Upper lobe of left lung (tissue), 4 donors: ENCODE results near the gene ELAVL2.

Experiments used
- CTCF ChIP-seq, 6 experiments: fragments of 450-650 bp in 4 of 6; fragments of 200-600 bp in 2 of 6; sonication (generic) in 2 of 6; IDR thresholded peaks; one replicate each; pipeline ENCODE4 v1.5.1; 2016 to 2019; ENCODE audit warnings: antibody characterized with exemption in 6 of 6
- POLR2AphosphoS5 ChIP-seq, 2 donors: sonication (generic); formaldehyde crosslinking; IDR thresholded peaks; one replicate each; pipeline ENCODE4 v1.5.1; 2017; ENCODE audit warnings: antibody characterized with exemption in 2 of 2

DNA sequence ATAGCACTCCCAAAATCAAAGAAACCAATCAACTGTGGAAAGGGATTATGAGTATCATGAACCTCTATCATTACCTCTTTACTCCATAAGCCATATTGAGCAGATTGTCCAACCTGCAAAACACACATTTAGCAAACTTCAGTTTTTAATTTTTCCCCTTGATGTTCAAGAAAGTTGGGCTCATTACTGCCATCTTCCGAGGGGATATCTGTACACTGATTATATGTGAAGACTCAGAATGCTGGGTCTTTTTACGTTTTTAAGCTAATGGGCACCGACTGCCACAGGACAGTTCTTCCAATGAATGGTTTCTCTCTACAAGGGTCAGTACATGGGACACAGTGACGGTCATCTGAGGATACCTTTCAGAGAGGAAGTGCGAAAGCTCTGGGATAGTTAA lies 132.7 kb downstream of the ELAVL2 start:
- TF ChIP-seq CTCF (IDR thresholded peaks at IDR 0.05) (no peak), POLR2AphosphoS5 (IDR thresholded peaks at IDR 0.05) (no peak)
